Measurements from ENCODE around the gene GATAD2A. TPM values are rescaled to one million over a fixed set of nuclear protein-coding genes. Genes with fewer than 3 reads are reported as not detected.

The GATAD2A gene
- total RNA-seq, 1 donor from 2014 or later = 304 TPM

- H3K27me3 ChIP-seq (ENCODE audit: control insufficient read depth, insufficient read depth, low read length) = no peaks in the 10 kb centered on the region
These were observed 55.8 kb downstream of the GATAD2A start for GRCh38 chr19:19461306-19461670.

DNA sequence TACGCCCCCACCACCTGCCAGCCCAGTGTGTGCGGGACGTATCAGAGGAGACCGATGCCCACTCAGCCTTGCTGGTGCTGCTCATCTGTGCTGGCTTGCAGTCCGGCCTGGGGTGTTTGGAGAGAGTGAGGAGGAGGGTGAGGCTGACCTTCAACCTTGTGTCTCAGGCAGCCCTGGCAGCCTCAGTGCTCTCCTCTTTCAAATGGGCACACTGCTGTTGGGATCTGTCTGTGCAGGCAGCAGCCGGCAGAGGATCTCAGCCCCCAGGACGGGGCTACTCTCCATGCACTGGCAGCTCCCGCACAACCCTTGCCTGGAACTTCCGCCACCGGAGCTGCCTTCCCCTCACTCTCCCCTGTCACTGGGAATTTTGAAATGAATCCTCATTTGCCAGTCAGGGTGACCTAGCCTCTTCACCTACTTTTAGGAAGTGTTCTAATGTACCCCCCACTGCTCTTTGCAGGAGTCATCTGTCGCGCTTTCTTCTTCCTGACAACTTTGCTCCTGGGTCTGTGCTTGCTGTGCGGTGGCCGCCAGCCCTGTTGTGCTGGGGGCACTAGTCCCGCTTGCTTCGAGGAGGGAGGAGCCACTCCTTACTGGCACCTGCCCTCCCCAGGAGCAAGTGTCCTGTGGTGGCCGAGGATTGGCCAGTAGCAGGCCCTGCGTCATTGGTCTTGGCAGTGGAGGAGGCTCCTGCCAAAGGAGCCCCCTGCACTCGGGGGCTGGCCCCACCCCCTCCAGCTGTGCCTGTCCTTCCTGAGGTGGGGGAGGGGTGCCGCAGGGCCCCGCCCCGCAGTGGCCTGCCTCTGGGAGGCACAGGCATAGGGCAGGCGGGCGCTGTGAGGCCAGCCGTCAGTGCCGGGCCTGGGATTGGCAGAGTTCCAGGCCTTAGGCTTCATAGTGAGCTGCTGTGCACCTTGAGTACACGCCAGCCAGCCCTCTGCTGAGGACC lies 56.5 kb downstream of the GATAD2A start:
- no peak for TF ChIP-seq CTCF (IDR thresholded peaks at IDR 0.05; ENCODE audit: insufficient read depth, low read length, poor library complexity, severe bottlenecking)
- H3K36me3 ChIP-seq (ENCODE audit: control insufficient read depth, insufficient read depth, low read length) = peaks cover 4% of the 10 kb centered on the region
- no peaks in the 10 kb centered on the region for H3K27me3 ChIP-seq (ENCODE audit: control insufficient read depth, insufficient read depth, low read length)
- DNase-seq (ENCODE audit: low read depth) = no peak
- no peak overlapping the region for H3K4me3 ChIP-seq (ENCODE audit: low read depth, low read length)

More at GRCh38 chr19:19461306-19461670, 55.8 kb downstream of the GATAD2A start:
- H3K36me3 ChIP-seq (ENCODE audit: control insufficient read depth, insufficient read depth, low read length) = peaks cover 2% of the 10 kb centered on the region
- DNase-seq (ENCODE audit: low read depth) = no peak
- no peak for TF ChIP-seq CTCF (IDR thresholded peaks at IDR 0.05; ENCODE audit: insufficient read depth, low read length, poor library complexity, severe bottlenecking)
- H3K4me3 ChIP-seq (ENCODE audit: low read depth, low read length) = no peak overlapping the region

- no peak for DNase-seq (ENCODE audit: low read depth)
- no peak overlapping the region for H3K4me3 ChIP-seq (ENCODE audit: low read depth, low read length)
- TF ChIP-seq CTCF (IDR thresholded peaks at IDR 0.05; ENCODE audit: insufficient read depth, low read length, poor library complexity, severe bottlenecking) = no peak
- no peaks in the 10 kb centered on the region for H3K27me3 ChIP-seq (ENCODE audit: control insufficient read depth, insufficient read depth, low read length)
- H3K36me3 ChIP-seq (ENCODE audit: control insufficient read depth, insufficient read depth, low read length) = peaks cover 2% of the 10 kb centered on the region
These were observed 58.1 kb downstream of the GATAD2A start for GRCh38 chr19:19463348-19464117.

DNA sequence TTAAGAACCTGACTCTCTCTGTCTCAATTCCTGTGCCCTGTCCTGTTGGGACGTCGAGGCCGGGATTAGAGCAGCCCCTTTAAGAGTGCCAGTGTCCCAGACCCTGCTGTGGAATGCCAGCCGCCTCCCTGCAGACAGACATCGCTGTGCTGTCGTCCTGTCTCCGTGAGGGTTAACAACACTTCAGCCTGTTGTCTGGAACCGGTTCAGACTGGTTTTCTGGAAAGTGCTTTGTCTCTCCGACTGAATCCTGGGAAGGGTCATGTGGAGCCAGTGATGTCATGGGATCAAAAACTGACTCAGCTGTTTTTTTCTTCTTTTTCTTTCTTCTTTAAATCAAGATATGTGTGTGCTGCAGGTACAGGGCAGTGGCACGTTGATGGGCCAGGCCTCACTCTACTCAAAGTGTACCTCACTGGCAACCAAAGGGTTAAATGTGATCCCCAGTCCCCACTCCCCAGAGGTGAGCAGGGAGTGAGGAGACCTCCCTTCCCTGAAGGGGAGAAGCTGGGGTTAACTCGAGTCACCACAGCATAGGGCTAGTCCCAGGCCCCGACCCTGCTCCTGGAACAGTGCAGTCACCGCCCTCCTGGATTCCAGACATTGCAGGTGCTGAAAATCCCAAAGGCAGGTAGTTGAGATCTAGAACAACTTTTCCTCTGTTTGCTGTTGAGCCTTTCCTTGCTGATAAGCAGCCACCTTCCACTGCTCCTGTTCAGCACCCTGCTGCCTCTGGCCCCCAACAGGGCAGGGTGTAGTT lies 59.0 kb downstream of the GATAD2A start:
- peak; percentile 55 for DNase-seq (ENCODE audit: low read depth)
- TF ChIP-seq CTCF (IDR thresholded peaks at IDR 0.05; ENCODE audit: insufficient read depth, low read length, poor library complexity, severe bottlenecking) = no peak
- Histone ChIP-seq H3K27me3 (ENCODE audit: control insufficient read depth, insufficient read depth, low read length) (no peaks in the 10 kb centered on the region), H3K4me3 (ENCODE audit: low read depth, low read length) (no peak overlapping the region), H3K36me3 (ENCODE audit: control insufficient read depth, insufficient read depth, low read length) (peaks cover 2% of the 10 kb centered on the region)

DNA sequence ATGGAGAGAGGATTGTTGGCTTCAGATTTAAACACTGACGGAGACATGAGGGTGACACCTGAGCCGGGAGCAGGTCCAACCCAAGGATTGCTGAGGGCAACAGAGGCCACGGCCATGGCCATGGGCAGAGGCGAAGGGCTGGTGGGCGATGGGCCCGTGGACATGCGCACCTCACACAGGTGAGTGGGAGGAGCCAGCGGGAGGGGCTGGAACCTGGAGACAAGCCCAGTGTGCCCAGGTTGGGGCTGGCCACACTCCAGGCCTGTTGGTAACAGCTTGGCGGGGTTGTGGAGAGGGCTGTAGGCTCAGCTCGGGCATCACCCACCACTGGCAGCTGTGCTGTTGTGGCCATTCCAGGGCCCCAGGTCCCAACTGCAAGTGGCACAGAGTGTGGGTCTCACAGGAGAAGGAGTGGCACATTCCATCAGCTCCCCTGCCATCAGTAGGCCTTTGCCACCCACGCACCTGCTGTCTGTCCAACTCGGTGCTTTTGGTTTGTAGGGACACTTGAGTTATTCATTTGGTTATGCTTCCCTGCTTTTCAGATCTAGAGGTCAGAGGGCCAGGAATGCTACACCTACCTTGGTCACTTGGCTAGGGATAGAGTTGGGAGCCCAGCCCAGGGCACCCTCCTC lies 60.1 kb downstream of the GATAD2A start:
- Histone ChIP-seq H3K27me3 (ENCODE audit: control insufficient read depth, insufficient read depth, low read length) (no peaks in the 10 kb centered on the region), H3K36me3 (ENCODE audit: control insufficient read depth, insufficient read depth, low read length) (peaks cover 2% of the 10 kb centered on the region), H3K4me3 (ENCODE audit: low read depth, low read length) (no peak overlapping the region)
- TF ChIP-seq CTCF (IDR thresholded peaks at IDR 0.05; ENCODE audit: insufficient read depth, low read length, poor library complexity, severe bottlenecking) = no peak
- no peak for DNase-seq (ENCODE audit: low read depth)

All from kidney epithelial cell (primary cell).